Renal cortex interstitium (tissue), 11 donors: ENCODE results near the gene UACA. TPM values are rescaled to one million over a fixed set of nuclear protein-coding genes. Genes with fewer than 3 reads are reported as not detected.
A peak's percentile ranks its signal among the peaks of the same experiment; 100 is the strongest.

Experiments
- DNase-seq, 11 donors: peaks; one replicate each; pipeline ENCODE4 v3.0.0-alpha.2; 2013; ENCODE audit warnings: low read depth in 9 of 11, low spot score in 4 of 11; ENCODE audit errors: extremely low read depth in 1 of 11
- polyA plus RNA-seq, 3 donors: library from polyadenylated mRNA; unstranded; fragments of 120-200 nt; gene quantifications; one replicate each; pipeline ENCODE4 v1.2.1, GENCODE V29; 2013; ENCODE audit not compliant: insufficient read length in 3 of 3

Gene UACA
- polyA plus RNA-seq, 3 donors = 84.0 to 131 (median 115) TPM

DNA sequence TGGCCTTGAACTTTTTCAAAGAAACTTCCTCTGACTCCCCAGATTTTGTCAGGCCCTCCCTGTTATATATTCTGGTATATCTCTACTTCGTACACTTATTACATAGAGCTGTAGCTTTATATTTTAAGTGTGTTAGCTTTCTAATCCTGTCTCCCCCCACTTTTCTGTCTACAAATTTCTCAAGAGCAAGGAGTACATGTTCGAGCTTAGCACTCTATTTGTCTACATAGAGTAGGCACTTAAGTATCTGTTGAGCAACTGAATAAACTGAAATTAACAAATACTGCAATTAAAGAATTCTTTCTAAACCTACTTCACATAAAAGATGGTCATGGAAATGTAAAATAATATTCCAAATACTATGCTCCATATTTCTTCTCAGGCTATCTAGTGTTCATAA is 39.4 kb downstream of the UACA start:
- no peak for DNase-seq

DNA sequence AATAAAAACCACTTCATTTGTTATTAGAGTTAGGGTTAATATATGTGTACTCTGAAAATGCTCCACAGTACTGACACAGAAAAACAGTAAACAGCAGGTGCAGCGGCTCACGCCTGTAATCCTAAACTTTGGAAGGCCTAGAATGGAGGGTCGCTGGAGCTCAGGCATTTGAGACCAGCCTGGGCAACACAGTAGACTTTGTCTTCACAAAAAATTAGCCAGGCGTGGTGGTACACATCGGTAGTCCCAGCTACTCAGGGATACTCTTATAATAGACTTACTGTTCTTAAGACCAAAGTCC is 40.3 kb downstream of the UACA start:
- DNase-seq = no peak

DNA sequence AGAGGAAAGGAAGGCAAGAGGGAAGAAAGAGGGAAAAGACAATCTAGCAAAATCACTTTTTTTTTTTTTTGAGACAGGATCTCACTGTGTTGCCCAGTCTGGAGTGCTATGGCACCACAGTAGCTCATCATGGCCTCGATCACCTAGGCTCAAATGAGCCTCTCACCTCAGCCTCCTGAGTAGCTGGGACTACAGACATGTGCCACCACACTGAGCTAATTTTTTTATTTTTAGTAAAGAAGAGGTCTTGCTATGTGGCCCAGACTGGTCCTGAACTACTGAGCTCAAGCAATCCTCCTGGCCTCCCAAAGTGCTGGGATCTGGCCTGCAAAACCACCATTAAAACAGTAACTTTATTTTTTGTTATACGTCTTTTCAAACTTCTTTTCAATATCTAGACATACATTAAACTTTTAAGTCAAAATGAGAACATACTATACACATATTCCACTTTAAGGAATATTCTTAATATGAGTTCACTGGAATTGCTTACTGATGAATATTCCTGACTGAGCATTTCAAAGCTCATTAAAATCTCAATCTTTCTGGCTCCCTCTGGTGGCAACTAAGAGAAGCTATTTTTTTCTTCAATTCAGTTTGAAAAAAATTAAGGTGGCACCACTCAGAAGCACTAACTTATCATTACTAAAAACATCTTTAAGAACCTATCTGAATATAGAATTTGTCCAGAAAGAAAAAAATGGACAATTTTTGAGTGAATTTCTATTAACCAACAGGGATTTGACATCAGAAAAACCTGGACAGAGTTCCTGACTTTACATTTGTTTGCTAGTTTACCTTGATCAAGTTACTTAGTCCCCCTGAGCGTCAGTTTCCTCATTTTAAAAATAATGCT is 40.9 kb downstream of the UACA start:
- DNase-seq = peak in 1 of 11 donors; percentile 75

DNA sequence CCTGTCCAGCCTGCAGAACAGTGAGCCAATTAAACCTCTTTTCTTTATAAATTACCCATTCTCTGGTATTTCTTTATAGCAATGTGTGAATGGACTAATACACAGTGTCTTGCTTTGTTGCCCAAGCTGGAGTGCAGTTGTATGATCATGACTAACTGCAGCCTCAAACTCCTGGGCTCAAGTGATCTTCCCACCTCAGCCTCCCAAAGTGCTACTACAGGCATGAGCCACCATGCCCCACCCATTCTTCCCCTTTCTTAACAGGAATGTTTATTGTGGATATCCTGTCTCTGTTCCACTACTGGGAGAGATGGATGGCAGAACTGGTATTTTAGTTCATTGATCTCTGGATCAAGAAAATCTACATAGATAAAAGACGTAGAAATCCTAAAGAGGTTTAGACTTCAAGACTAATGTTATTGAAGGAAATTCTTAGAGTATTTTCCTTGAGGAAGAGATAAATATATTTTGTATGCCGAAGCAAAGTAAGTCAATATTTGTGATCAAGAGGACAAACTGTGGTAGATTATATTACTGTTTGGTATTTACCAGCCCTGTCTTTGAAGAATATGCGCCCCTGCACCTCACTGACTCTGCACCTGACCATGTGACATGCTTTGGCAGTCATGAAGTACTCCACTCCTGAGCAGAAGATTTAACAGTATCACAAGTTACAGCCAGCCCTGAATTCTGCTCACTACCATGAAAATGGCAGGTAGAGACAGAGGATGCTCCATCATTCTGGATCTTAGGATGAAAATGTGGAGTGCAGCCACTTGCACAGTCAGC is 42.9 kb downstream of the UACA start:
- DNase-seq = no peak

DNA sequence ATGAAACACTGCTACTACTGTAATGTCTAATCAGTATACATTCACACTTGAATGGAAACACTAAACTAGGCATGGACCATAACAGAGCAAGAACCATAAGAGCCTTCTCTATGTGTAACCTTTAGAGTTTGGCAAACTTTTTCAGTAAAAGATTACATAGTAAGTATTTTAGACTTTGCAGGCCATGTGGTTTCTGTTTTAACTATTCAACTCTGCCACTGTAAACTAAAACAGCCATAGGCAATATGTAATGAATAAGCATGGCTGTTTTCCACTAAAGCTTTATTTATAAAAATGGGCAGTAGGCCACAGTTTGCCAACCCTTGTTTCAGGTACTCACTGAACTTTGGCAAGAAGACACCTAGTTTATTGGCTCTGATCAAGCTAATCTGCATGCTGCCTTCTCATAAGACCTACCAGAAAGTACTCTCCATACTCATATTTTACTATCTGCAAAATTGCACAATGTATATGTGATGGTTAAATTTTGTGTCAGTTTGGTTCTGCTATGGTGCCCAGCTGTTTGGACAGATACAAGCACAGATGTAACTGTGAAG is 46.0 kb downstream of the UACA start:
- DNase-seq = no peak

DNA sequence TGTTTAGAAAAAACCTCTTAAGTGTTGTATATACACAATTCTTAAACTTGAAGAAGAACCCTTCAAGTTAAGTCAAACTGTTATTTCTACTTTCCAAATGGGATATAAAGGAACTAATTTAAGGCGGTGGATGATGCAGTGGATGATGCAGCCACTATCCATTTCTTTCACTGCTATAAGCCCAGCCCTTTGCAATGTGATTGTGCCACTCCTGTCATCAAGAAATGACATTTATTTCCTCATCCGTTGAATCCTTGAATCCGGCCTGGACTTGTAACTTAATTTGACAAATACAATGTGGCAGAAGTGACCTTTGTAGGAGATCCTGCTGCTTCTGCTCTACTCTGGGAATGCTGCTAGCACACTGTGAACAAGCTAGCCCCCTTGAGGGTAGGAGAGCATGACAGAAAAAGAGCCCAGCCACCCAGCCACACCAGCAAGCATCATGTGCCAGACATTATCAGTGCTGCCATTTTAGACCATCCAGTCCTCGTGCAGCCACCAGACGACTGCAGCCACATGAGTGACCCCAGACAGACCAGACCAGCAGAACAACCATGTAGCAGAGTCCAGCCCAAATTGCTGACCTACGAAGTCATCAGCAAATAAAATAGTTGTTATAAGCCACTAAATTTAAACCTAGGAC is 47.4 kb downstream of the UACA start:
- no peak for DNase-seq

DNA sequence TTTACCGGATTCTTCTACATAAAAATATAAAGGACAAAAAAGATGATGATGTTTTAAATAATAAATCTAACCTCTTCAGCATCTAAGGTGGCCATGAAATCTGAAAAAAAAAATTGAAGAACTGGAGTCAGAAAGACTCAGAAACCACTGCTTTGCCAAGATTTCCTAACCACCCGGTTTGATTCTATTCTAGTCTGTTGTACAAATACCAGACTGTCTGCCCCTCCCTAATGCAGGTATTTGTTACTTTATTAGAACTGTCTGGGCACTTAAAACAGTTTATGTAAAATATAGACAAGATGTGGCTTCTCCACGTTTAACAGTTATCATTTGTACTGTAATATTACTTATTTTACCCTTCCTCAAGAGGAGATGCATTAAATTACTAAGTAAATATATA is 48.8 kb downstream of the UACA start:
- no peak for DNase-seq

DNA sequence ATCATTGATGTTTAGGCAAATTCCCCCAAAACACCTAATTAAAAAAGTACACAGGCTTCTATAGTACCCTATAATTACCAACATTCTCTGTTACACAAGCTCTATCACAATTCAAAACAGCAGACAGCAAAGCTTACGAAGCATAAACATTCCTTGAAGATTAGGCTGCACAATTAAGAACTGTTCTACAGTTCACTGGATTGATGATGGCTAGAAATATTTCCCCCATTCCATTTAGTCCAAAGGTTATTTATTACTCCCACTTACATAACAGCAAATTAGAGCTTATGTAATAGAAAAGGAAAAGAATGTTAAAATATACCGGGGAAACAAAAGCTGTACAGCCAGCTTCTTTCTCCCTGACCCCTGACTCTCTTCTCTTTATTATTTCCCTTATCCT is 49.3 kb downstream of the UACA start:
- DNase-seq = peak in 1 of 11 donors; percentile 55

DNA sequence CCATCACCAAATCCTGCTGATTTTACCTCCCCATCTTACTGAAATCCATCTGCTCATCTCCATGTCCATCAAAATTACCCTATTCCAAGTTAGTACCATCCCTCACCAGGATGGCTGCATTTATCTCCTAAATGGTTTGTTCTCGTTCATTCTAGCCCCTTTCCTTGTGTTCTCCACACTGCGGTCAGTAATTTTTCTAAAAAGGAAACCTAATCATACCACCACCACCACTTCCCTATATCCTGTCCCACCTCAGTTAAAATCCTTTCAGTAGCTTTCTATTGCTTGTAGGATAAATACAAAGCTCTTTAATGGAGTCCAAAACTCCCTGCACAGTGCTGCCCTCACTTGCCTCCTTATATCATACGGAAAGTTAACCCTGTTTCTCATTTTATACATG is 51.1 kb downstream of the UACA start:
- DNase-seq = no peak

DNA sequence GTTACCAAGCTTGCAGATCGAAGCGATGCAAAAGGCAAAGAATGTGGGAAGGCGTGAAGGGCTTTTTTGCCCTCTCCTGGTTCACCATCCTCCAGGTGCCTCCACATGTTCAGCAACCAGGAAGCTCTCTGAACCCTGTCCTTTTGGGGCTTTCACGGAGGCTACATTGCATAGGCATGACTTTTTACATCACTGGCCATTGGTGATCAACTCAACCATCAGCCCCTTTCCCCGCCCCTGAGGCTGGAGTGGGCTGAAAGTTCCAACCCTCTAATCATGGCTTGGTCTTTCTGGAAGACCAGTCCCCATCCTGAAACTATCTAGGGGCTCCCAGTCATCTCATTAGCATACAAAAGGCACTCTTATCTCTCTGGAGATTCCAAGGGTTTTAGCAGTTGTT is 52.6 kb downstream of the UACA start:
- no peak for DNase-seq

DNA sequence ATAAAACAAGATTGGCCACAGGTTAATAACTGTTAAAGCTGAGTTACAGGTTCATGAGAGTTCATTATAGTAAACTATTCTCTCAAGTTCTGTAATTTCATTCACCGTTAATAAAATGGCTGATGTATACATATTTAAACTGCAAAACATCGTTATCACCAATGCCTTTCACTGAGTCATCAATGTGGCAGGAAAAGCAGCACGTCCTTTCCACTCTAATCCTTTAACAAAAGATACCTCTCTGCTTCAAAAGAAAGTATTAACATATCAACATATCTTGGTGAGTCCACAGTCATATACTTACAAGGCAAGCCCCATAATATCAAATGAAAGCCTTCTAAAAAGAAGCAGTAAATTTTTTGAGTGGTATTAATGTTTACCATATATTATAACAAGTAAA is 54.5 kb downstream of the UACA start:
- DNase-seq = no peak

DNA sequence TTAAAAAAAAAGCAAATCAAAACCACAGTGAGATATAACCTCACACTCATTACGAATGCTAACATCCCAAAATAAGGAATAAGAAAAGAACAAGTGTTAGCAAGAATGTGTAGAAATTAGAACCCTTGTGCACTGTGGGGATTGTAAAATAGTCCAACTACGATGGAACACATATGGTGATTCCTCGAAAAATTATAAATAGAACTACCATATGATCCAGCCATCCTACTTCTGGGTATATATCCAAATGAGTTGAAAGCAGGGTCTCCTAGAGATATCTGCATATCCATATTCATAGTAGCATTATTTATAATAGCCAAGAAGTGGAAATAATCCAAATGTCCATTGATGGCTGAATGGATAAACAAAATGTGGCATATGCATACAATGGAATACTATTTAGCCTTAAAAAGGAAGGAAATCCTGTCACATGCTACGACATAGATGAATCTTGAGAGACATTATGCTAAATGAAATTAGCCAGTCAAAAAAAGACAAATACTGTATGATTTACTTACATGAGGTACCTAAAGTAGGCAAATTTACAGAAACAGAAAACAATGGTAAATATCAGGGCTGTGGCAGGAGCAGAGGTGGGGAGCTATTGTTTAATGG is 55.6 kb downstream of the UACA start:
- DNase-seq = no peak

DNA sequence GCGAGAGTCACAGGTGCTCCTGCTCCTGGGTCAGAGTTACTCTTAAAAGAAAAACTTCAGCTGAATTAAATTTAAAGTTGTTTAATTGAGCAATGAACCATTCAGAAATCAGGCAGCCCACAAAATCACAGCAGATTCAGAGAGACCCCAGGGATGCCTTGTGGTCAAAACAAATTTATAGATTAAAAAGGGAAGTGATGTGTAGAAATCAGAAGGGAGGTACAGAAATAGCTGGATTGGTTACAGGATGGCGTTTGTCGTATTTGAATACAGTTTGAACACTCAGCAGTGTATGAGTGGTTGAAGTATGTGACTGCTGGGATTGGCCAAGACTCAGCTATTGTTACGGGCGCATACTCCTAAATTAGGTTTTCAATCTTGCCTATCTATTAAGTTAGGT is 58.6 kb downstream of the UACA start:
- DNase-seq = no peak

DNA sequence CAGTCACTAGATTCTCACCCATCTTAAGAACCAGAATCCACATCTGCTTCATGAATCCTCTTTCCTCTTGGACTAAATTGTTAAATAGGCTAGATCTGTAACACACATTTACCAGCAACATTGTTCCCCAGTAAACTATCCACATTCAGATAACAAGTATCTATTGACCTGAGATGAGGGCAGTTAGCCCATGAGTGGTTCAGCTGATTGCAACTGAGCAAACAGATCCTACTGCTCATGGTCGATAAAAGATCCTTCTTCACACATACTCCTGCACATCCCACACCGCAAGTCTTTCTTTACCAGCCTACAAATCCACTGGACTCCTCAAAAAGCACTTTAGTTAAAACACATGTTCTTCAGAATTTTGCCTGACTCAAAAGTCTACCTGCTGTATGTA is 59.2 kb downstream of the UACA start:
- no peak for DNase-seq

DNA sequence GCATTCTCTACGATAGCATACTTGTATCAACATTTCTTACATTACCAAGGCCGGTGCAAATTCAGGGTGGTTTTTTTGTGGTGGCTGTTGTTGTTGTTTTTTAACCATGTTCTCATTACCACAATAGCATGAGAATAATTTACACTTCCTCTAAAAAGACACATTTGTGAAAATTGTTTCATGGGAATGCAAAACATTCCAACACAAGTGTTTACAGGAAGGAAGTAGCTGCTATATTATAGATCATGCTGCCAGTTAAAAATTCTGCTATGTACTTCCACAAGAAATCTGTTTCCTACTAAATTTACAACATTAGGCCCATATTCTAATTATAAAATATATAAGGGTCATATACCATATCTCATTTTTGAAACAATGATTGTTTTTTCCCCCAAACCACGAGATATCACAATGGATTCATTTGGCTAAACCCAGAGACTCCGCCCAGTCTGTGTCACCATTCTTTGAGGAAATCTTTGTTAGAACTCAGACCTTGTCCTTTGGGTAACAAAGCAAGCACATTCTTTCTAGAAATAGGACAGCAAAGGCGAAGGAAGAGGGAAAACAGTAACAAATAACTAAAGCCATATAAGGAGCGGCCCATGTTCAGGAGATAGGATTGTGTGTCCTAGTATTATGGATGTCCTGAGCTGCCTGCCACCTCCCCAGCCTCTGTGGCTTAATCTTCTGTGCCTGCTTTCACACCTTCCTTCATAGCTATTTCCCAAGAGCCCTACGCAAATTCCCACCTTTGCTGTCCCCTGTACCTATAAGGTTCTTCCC is 60.1 kb downstream of the UACA start:
- DNase-seq = peak in 1 of 11 donors; percentile 57

DNA sequence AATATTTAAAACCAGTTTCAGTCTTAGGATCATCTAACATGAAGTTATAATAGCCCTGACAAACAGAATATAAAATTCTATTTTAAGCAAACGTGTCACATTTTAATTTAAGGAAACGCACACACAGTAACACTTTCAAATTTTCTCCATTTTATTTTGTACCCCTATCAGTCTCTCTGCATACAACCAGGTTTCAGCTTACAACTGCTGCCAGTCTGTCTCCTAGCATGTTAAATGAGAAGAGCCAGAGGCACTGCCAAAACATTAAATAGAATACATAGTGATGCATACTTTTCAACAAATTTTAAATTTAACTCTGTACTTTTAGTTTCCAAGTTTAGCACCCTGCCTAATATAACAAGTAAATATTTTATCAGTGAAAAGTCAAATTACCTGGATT is 60.8 kb downstream of the UACA start:
- DNase-seq = no peak

DNA sequence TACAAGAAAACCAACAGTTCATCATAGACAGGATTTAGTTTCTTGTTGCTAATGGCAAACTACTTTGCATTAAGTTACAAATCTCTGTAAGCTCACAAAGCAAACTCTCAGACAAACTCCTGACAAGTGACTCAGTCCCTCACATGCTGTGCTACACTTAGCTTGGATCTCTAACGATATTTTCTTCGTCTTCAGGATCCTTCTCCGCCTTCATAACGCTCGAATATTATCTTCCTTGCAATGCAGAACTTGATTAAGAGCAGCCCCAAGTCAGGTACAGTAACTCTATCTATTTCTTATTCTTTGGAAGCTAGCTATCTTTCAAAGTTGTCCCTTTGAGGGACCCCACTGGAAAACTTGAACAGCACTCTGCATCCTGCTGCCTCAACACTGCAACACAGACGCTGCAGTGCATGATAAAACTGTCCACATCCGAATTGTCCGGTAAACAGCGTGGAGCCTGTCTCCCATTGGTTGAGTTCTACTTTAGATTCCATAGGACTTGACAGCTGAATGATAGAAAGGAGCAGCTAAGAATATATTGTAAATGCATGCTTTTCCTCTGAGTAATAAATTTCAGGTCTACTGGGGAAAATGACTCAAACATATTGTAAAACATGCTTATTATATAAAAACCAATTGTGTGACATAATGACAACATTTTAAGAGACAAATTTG is 61.3 kb downstream of the UACA start:
- DNase-seq = peak in 1 of 11 donors; percentile 65

DNA sequence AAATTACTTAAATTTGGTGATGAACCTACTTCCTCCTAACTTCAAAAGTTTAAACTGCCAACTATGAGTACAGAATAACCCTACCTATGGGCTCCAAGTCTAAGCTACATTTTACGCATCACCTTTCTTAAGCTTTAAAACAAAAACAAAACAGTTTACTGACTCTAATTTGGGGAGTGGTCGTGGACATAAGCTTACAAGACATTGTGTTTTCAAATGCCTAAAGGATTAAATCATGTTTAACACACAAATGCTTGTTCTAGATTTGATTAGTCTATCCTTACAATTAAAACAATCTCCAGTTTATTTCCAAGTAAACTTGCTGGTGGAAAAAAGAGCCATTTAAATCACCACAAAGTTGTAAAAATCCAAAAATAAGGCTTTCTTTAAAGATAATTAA is 62.2 kb downstream of the UACA start:
- no peak for DNase-seq
